Fibroblast of lung (primary cell): Measurements from ENCODE around the gene NOXO1.

Experiments
- EZH2 ChIP-seq: IDR thresholded peaks from 2 replicates; pipeline ENCODE4 v1.5.1; 2012; ENCODE audit warnings: low read length, control low read depth, mild to moderate bottlenecking; ENCODE audit errors: missing control alignments
- TF ChIP-seq, protein P1 (sequence below), 2 donors: IDR thresholded peaks in 1 of 2; conservative IDR thresholded peaks in 1 of 2; 1 replicate in 1 of 2; 2 replicates in 1 of 2; pipeline ENCODE4 v1.5.1; 2011 to 2012; ENCODE audit warnings: low read length in 2 of 2, control low read depth in 1 of 2, inconsistent platforms in 1 of 2, low read depth in 1 of 2, mild to moderate bottlenecking in 1 of 2

DNA sequence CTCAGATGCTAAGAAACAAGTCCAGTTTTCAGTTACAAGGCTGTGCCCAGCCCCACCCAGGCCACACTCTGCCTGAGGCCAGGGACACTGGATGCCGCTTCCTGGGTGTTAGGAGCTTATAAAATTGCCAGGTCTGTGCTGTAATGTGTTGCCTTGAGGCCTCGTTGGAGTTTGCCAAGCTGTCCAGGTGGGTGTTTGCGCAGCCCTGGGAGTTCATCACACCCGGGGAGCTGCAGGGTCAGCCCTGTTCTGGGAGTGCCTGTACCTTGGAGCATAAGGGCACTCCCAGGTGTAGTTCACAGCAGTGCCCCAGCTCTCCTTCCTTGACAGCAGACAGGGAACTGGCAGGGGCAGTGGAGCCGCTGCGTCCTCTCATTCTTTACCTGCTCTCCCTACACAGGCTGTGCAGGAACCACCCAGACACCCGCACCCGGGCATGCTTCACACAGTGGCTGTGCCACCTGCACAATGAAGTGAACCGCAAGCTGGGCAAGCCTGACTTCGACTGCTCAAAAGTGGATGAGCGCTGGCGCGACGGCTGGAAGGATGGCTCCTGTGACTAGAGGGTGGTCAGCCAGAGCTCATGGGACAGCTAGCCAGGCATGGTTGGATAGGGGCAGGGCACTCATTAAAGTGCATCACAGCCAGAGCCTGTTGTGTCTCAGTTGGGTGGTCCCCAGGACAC, 4.3 kb upstream of the NOXO1 start:
- TF ChIP-seq, protein P1, sequence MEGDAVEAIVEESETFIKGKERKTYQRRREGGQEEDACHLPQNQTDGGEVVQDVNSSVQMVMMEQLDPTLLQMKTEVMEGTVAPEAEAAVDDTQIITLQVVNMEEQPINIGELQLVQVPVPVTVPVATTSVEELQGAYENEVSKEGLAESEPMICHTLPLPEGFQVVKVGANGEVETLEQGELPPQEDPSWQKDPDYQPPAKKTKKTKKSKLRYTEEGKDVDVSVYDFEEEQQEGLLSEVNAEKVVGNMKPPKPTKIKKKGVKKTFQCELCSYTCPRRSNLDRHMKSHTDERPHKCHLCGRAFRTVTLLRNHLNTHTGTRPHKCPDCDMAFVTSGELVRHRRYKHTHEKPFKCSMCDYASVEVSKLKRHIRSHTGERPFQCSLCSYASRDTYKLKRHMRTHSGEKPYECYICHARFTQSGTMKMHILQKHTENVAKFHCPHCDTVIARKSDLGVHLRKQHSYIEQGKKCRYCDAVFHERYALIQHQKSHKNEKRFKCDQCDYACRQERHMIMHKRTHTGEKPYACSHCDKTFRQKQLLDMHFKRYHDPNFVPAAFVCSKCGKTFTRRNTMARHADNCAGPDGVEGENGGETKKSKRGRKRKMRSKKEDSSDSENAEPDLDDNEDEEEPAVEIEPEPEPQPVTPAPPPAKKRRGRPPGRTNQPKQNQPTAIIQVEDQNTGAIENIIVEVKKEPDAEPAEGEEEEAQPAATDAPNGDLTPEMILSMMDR (conservative IDR thresholded peaks at IDR 0.05 in 1 of 2, IDR thresholded peaks at IDR 0.05 in 1 of 2; ENCODE audit: low read depth in 1 of 2, low read length in 2 of 2) = no peak
- no peak for TF ChIP-seq EZH2
